ENCODE measurements around the gene GNAQ. TPM values are rescaled to one million over a fixed set of nuclear protein-coding genes. Genes with fewer than 3 reads are reported as not detected.

GNAQ gene
- polyA plus RNA-seq, 1 donor (not counting 4 experiments of a cell fraction or from before 2014, with no cell fraction given), result 64.3 TPM

DNA sequence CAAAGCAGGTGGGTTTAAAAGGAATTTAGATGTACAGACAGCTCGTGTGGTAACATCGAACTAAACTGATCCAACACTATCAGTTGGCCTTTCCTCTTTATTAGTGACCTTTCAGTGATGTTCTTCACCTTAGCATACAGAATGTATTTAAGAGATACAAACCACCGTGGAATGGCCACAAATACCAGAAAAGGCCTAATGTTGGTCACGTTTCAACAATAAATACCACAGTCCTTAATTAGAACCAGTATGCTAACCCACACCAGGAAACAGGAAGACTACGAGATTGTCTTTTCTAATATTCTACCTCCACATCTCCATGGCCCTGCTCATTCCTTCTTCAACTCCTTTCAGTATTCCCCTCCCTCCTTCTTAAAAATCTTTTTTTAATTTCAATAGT, 40.4 kb downstream of the GNAQ start:
- no peaks in the 10 kb centered on the region for H3K9me1 ChIP-seq (ENCODE audit: control insufficient read depth, extremely low read depth, insufficient read depth, low read length)
- no peaks in the 10 kb centered on the region for H3K9me3 ChIP-seq (ENCODE audit: control insufficient read depth, low read depth, low read length)
- H3K4me1 ChIP-seq (ENCODE audit: control insufficient read depth, extremely low read depth, insufficient read depth, low read length), result no peaks in the 10 kb centered on the region
- no peak overlapping the region for H3K4me3 ChIP-seq (ENCODE audit: control insufficient read depth in 2 of 3, extremely low read depth in 1 of 3, insufficient read depth in 2 of 3, low read depth in 1 of 3, low read length in 3 of 3)
- no peak overlapping the region for H3K9ac ChIP-seq (ENCODE audit: control insufficient read depth, extremely low read depth, insufficient read depth, low read length)
- FAIRE-seq (no peak), DNase-seq (ENCODE audit: low read depth, low spot score) (no peak)
- H2AFZ ChIP-seq (ENCODE audit: control insufficient read depth, low read length), result no peak overlapping the region
- H3K79me2 ChIP-seq (ENCODE audit: control insufficient read depth, insufficient read depth, low read length), result peaks cover 69% of the 10 kb centered on the region
- no peaks in the 10 kb centered on the region for H3K27me3 ChIP-seq (ENCODE audit: control insufficient read depth, extremely low read depth, insufficient read depth, low read length)
- H3K27ac ChIP-seq (ENCODE audit: control insufficient read depth, insufficient read depth, low read length), result no peak overlapping the region
- H4K20me1 ChIP-seq (ENCODE audit: control insufficient read depth, extremely low read depth, insufficient read depth, low read length), result no peaks in the 10 kb centered on the region
- H3K36me3 ChIP-seq (ENCODE audit: control insufficient read depth in 2 of 2, extremely low read depth in 1 of 2, insufficient read depth in 2 of 2, low read length in 2 of 2), result peaks cover 4% of the 10 kb centered on the region in 2 experiments
- dilution Hi-C loops (cut with MboI; ENCODE audit: extremely low pct_ligation_motif_present, low sequenced_read_pairs), result no loop called here
- no peak overlapping the region for H3K4me2 ChIP-seq (ENCODE audit: control insufficient read depth, extremely low read depth, insufficient read depth, low read depth, low read length)
- no peak for TF ChIP-seq EZH2 (IDR thresholded peaks at IDR 0.05; ENCODE audit: low read length)
- TF ChIP-seq, protein P1, sequence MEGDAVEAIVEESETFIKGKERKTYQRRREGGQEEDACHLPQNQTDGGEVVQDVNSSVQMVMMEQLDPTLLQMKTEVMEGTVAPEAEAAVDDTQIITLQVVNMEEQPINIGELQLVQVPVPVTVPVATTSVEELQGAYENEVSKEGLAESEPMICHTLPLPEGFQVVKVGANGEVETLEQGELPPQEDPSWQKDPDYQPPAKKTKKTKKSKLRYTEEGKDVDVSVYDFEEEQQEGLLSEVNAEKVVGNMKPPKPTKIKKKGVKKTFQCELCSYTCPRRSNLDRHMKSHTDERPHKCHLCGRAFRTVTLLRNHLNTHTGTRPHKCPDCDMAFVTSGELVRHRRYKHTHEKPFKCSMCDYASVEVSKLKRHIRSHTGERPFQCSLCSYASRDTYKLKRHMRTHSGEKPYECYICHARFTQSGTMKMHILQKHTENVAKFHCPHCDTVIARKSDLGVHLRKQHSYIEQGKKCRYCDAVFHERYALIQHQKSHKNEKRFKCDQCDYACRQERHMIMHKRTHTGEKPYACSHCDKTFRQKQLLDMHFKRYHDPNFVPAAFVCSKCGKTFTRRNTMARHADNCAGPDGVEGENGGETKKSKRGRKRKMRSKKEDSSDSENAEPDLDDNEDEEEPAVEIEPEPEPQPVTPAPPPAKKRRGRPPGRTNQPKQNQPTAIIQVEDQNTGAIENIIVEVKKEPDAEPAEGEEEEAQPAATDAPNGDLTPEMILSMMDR (optimal IDR thresholded peaks at IDR 0.05 in 1 of 3, IDR thresholded peaks at IDR 0.05 in 1 of 3, conservative IDR thresholded peaks at IDR 0.05 in 1 of 3; ENCODE audit: extremely low read depth in 1 of 3, insufficient read depth in 2 of 3, low read length in 3 of 3), result no peak

- H3K79me2 ChIP-seq (ENCODE audit: control insufficient read depth, insufficient read depth, low read length), result peaks cover 67% of the 10 kb centered on the region
- FAIRE-seq, result no peak
Measured at GRCh38 chr9:77989909-77990308, 41.7 kb downstream of the GNAQ start.

More at GRCh38 chr9:77989909-77990308, 41.7 kb downstream of the GNAQ start:
- no peak overlapping the region for H3K27ac ChIP-seq (ENCODE audit: control insufficient read depth, insufficient read depth, low read length)
- H4K20me1 ChIP-seq (ENCODE audit: control insufficient read depth, extremely low read depth, insufficient read depth, low read length), result no peaks in the 10 kb centered on the region
- H3K9me3 ChIP-seq (ENCODE audit: control insufficient read depth, low read depth, low read length), result no peaks in the 10 kb centered on the region
- dilution Hi-C loops (cut with MboI; ENCODE audit: extremely low pct_ligation_motif_present, low sequenced_read_pairs), result no loop called here
- H3K36me3 ChIP-seq (ENCODE audit: control insufficient read depth in 2 of 2, extremely low read depth in 1 of 2, insufficient read depth in 2 of 2, low read length in 2 of 2), result peaks cover 4% of the 10 kb centered on the region in 2 experiments
- H3K9ac ChIP-seq (ENCODE audit: control insufficient read depth, extremely low read depth, insufficient read depth, low read length), result no peak overlapping the region
- no peak for DNase-seq (ENCODE audit: low read depth, low spot score)
- TF ChIP-seq, protein P1 (optimal IDR thresholded peaks at IDR 0.05 in 1 of 3, IDR thresholded peaks at IDR 0.05 in 1 of 3, conservative IDR thresholded peaks at IDR 0.05 in 1 of 3; ENCODE audit: extremely low read depth in 1 of 3, insufficient read depth in 2 of 3, low read length in 3 of 3), result no peak
- TF ChIP-seq EZH2 (IDR thresholded peaks at IDR 0.05; ENCODE audit: low read length), result no peak
- H3K4me3 ChIP-seq (ENCODE audit: control insufficient read depth in 2 of 3, extremely low read depth in 1 of 3, insufficient read depth in 2 of 3, low read depth in 1 of 3, low read length in 3 of 3), result no peak overlapping the region
- no peaks in the 10 kb centered on the region for H3K27me3 ChIP-seq (ENCODE audit: control insufficient read depth, extremely low read depth, insufficient read depth, low read length)
- no peaks in the 10 kb centered on the region for H3K4me1 ChIP-seq (ENCODE audit: control insufficient read depth, extremely low read depth, insufficient read depth, low read length)
- H3K9me1 ChIP-seq (ENCODE audit: control insufficient read depth, extremely low read depth, insufficient read depth, low read length), result no peaks in the 10 kb centered on the region
- no peak overlapping the region for H3K4me2 ChIP-seq (ENCODE audit: control insufficient read depth, extremely low read depth, insufficient read depth, low read depth, low read length)
- H2AFZ ChIP-seq (ENCODE audit: control insufficient read depth, low read length), result no peak overlapping the region

All from keratinocyte (primary cell).